T-helper 2 cell treated with Interferon-gamma antibody and Interleukin-4, amounts not matched to agents 5 μg/mL and 100 μg/mL, for 36 hours (primary cell): ENCODE results near the gene AHI1.
A peak's percentile ranks its signal among the peaks of the same experiment; 100 is the strongest.

Experiments
- DNase-seq: peaks from one replicate; pipeline ENCODE4 v3.0.0; 2021; ENCODE audit warnings: low spot score
- H3K27ac Mint-ChIP-seq: one replicate; pipeline ENCODE4 v1.8.0; 2021; ENCODE audit warnings: mild to moderate bottlenecking, mixed read lengths
- H3K27me3 Mint-ChIP-seq: one replicate; pipeline ENCODE4 v1.8.0; 2021; ENCODE audit warnings: low read depth, mixed read lengths
- H3K36me3 Mint-ChIP-seq: one replicate; pipeline ENCODE4 v1.8.0; 2021; ENCODE audit warnings: low read depth, mixed read lengths
- H3K4me1 Mint-ChIP-seq: one replicate; pipeline ENCODE4 v1.8.0; 2021; ENCODE audit warnings: low read depth, mixed read lengths
- H3K4me3 Mint-ChIP-seq: one replicate; pipeline ENCODE4 v1.8.0; 2022; ENCODE audit warnings: mild to moderate bottlenecking, moderate library complexity, mixed read lengths
- H3K9me3 Mint-ChIP-seq: one replicate; pipeline ENCODE4 v1.8.0; 2021; ENCODE audit warnings: mixed read lengths

The AHI1 gene

GRCh38 chr6:135331002-135331401 is 166.5 kb downstream of the AHI1 start:
- no peak for DNase-seq
- H3K4me1 Mint-ChIP-seq: peaks cover 14% of the 10 kb centered on the region

DNA sequence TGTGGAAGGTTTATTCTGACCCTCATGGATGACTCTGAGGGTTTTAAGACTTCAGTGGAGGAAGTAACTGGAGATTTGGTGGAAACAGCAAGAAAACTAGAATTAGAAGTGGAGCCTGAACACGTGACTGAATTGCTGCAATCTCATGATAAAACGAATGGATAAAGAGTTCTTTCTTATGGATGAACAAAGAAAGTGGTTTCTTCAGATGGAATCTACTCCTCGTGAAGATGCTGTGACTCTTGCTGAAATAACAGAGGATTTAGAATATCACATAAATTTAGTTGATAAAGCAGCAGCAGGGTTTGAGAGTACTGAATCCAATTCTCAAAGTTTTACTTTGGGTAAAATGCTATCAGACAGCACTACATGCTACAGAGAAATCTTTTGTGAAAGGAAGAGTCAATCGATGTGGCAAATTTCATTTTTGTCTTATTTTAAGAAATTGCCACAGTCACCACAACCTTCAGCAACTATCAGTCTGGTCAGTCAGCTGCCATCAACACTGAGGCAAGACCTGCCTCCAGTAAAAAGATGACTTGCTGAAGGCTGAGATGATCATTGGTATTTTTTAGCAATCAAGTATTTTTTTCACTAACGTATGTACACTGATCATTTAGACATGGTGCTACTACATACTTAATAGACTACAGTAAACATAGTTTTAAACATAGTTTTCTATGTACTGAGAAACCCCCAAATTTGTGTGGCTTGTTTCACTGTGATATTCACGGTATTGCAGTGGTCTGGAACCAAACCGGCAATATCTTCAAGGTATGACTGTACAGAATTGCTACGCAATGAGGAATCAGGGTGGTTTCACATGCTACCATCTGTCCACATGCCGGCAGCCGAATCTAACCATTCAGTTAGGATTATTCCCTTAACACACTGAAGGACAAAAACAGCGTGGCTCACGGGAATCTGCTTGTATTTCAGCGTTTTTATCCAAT is 167.4 kb downstream of the AHI1 start:
- H3K27ac Mint-ChIP-seq: no peak overlapping the region

More at GRCh38 chr6:135331002-135331401, 166.5 kb downstream of the AHI1 start:
- H3K27me3 Mint-ChIP-seq: no peaks in the 10 kb centered on the region
- peaks cover 15% of the 10 kb centered on the region for H3K9me3 Mint-ChIP-seq
- no peak overlapping the region for H3K4me3 Mint-ChIP-seq
- H3K27ac Mint-ChIP-seq: no peak overlapping the region
- peaks cover 21% of the 10 kb centered on the region for H3K36me3 Mint-ChIP-seq

DNA sequence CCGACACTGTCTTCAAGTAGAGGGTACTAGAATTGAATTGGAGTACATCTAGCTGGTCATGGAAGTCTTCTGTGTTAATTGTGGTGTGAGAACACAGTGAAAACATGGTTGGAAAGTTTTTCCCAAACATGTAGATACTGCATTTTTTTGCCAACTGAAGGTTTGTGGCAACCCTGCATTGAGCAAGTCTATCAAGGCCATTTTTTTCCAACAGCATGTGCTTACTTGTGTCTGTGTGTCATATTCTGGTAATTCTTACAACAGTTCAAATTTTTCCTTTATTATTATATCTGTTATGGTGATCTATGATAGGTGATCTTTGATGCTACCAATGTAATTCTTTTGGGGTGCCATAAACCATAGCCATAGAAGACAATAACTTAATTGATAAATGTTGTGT is 169.4 kb downstream of the AHI1 start:
- Mint-ChIP-seq H3K4me1 (peaks cover 26% of the 10 kb centered on the region), H3K27ac (no peak overlapping the region), H3K36me3 (peaks cover 21% of the 10 kb centered on the region), H3K9me3 (peaks cover 15% of the 10 kb centered on the region), H3K4me3 (no peak overlapping the region), H3K27me3 (no peaks in the 10 kb centered on the region)
- DNase-seq: no peak

More for the DNA sequence above, 167.4 kb downstream of the AHI1 start:
- peaks cover 19% of the 10 kb centered on the region for H3K4me1 Mint-ChIP-seq
- DNase-seq: no peak
- peaks cover 21% of the 10 kb centered on the region for H3K36me3 Mint-ChIP-seq
- no peaks in the 10 kb centered on the region for H3K27me3 Mint-ChIP-seq
- H3K9me3 Mint-ChIP-seq: peaks cover 15% of the 10 kb centered on the region
- no peak overlapping the region for H3K4me3 Mint-ChIP-seq

GRCh38 chr6:135325624-135326424 is 171.7 kb downstream of the AHI1 start:
- no peak for DNase-seq
- peaks cover 33% of the 10 kb centered on the region for H3K4me1 Mint-ChIP-seq
- peak overlapping the region; percentile 42 for H3K27ac Mint-ChIP-seq
- H3K9me3 Mint-ChIP-seq: peaks cover 15% of the 10 kb centered on the region
- H3K27me3 Mint-ChIP-seq: no peaks in the 10 kb centered on the region
- H3K36me3 Mint-ChIP-seq: peaks cover 20% of the 10 kb centered on the region
- H3K4me3 Mint-ChIP-seq: no peak overlapping the region

- H3K9me3 Mint-ChIP-seq: peaks cover 12% of the 10 kb centered on the region
These were observed 173.0 kb downstream of the AHI1 start for GRCh38 chr6:135324531-135324930.

DNA sequence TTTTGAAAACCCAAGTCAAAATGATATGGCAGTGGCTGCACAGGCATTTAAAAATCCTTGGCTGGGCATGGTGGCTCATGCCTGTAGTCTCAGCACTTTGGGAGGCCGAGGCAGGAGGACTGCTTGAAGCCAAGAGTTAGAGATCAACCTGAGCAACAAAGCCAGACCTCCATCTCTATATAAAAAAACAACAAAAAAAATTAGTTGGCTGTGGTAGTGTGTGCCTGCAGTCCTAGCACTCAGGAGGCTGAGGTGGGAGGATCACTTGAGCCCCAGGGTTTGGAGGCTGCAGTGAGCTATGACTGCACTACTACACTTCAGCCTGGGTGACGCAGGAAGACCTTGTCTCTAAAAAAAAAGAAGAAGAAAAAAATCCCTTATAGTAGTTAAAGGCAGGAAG is 173.6 kb downstream of the AHI1 start:
- DNase-seq: no peak
- H3K36me3 Mint-ChIP-seq: peaks cover 17% of the 10 kb centered on the region
- peaks cover 37% of the 10 kb centered on the region for H3K4me1 Mint-ChIP-seq
- H3K27ac Mint-ChIP-seq: no peak overlapping the region
- H3K9me3 Mint-ChIP-seq: peaks cover 7% of the 10 kb centered on the region
- no peak overlapping the region for H3K4me3 Mint-ChIP-seq
- H3K27me3 Mint-ChIP-seq: no peaks in the 10 kb centered on the region

More at GRCh38 chr6:135324531-135324930, 173.0 kb downstream of the AHI1 start:
- no peak overlapping the region for H3K4me3 Mint-ChIP-seq
- peaks cover 37% of the 10 kb centered on the region for H3K4me1 Mint-ChIP-seq
- no peaks in the 10 kb centered on the region for H3K27me3 Mint-ChIP-seq
- peaks cover 21% of the 10 kb centered on the region for H3K36me3 Mint-ChIP-seq
- H3K27ac Mint-ChIP-seq: no peak overlapping the region
- DNase-seq: no peak

DNA sequence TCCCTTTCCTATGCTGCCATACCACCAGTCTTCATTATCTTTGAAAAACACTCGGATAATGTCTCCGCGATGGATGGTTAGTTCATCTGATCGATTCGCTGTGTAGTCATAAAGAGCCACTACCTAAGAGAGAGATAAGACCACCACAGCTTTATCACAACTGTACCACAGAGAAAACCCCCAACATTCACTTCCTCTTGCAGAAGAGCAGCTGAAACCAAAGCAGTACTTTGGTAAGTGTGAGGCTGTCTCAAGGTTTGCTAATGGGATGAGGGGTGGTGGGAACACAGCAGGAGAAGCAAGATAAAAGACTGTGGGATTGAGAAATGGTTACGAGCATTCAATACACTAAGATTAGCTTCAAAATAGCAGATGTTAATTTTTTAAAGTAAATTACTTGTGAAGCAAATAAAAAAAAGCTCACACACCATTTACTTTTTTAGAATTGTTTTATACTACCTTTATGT is 174.3 kb downstream of the AHI1 start:
- no peaks in the 10 kb centered on the region for H3K27me3 Mint-ChIP-seq
- no peaks in the 10 kb centered on the region for H3K9me3 Mint-ChIP-seq
- H3K4me3 Mint-ChIP-seq: peak overlapping the region; percentile 28
- peaks cover 31% of the 10 kb centered on the region for H3K4me1 Mint-ChIP-seq
- DNase-seq: peak; percentile 55
- peak overlapping the region; percentile 9 for H3K27ac Mint-ChIP-seq
- H3K36me3 Mint-ChIP-seq: peaks cover 14% of the 10 kb centered on the region

DNA sequence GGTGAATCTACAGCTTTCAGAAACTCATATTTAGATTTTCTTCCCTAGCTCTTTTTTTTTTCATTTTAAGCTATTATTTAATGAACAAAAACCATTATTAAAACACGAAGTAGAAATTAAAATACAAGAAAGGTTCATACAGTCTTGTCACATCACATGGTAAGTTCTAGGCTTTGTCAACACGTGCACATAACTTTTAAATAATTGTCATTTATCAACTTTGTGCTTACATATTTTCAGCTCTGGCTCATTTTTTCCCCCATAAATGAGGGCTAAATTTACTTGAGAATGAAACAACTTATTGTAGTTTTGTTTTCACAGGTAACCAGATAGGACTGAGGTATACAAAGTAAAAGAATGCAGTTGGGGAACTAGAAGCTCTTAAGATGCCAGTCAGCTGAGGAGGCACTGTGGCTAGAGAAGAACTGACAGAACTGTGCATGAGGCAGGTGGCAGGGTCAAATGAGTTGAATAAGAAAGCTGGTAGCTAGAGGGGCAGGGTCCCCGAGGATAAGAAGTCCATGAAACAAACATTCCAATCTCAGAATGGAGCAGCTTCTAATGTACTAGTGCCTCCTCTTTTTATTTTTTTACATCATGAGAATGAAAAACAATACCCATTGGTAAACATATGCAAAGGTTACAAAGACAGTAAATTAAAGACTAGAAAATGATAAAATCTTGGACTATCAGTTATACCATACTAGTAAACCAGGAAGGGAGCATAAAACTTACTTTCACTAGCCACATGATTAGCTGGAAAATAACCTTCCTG is 174.9 kb downstream of the AHI1 start:
- peak; percentile 19 for DNase-seq
- Mint-ChIP-seq H3K36me3 (peaks cover 10% of the 10 kb centered on the region), H3K27me3 (no peaks in the 10 kb centered on the region), H3K4me3 (peak overlapping the region; percentile 28), H3K27ac (peak overlapping the region; percentile 37), H3K9me3 (no peaks in the 10 kb centered on the region), H3K4me1 (peaks cover 29% of the 10 kb centered on the region)

DNA sequence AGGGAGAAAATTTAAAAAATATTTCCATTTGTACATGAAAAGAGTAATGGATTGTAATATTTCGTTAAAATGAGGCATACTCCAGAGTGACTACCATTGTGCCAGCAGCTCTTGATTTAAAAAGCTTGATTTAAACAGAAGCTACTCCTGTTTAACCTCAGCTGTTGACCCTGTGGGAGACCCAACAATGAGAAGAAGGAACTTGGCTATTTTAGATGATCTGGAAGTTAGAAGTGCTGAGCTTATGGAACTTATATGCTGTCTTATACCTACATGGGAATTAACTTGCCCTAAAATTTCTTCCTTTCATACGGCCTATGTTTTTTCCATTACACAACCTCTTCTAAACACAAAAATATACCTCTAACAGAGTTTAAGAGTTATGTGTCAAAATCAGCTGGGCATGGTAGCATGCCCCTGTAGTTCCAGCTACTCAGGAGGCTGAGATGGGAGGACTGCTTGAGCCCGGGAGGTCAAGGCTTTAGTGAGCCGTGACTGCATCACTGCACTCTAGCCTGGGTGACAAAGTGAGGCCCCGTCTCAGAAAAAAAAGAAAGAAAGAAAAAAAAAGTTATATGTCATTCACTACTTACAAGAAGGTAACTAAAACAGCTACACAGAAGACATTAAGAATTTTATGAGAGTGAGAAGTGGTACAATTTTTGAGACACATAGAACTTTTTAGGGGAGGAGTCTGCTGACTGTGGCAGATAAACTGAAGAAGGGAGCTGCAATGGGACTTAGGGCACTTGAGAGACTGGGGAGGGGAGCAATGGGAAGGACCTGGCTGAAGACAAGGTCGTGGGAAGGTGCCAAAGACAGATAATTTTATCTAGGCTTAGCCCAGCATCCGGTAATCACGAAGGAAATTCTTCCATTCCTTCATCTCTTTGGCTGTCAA is 176.6 kb downstream of the AHI1 start:
- Mint-ChIP-seq H3K36me3 (peaks cover 13% of the 10 kb centered on the region), H3K4me3 (no peak overlapping the region), H3K27me3 (no peaks in the 10 kb centered on the region), H3K4me1 (peaks cover 29% of the 10 kb centered on the region), H3K9me3 (no peaks in the 10 kb centered on the region), H3K27ac (no peak overlapping the region)
- no peak for DNase-seq

DNA sequence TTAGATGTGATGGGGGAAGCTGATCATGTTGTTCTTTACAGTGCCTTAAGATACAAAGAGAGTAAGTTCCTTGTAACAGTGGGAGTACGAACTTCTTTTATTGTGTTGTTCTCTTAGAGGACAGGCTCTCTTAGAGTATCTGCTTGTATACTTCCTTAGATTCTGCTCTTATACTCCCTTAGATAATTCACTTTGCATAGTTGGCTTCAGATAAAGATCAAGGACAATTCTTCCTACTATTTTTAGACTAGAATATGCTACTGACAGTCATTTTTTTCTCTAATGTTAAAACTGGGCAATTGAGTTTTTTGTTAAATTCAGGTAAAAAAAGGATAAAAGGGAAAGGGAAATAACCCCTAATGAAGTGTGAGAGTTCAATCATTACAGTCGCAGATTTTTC is 177.7 kb downstream of the AHI1 start:
- H3K27me3 Mint-ChIP-seq: no peaks in the 10 kb centered on the region
- no peak for DNase-seq
- H3K27ac Mint-ChIP-seq: no peak overlapping the region
- no peak overlapping the region for H3K4me3 Mint-ChIP-seq
- H3K4me1 Mint-ChIP-seq: peaks cover 24% of the 10 kb centered on the region
- peaks cover 24% of the 10 kb centered on the region for H3K36me3 Mint-ChIP-seq
- no peaks in the 10 kb centered on the region for H3K9me3 Mint-ChIP-seq

- no peak overlapping the region for H3K4me3 Mint-ChIP-seq
- no peak for DNase-seq
- H3K4me1 Mint-ChIP-seq: peaks cover 21% of the 10 kb centered on the region
- no peaks in the 10 kb centered on the region for H3K9me3 Mint-ChIP-seq
- H3K27me3 Mint-ChIP-seq: no peaks in the 10 kb centered on the region
- no peak overlapping the region for H3K27ac Mint-ChIP-seq
- H3K36me3 Mint-ChIP-seq: peaks cover 28% of the 10 kb centered on the region
These were observed 178.6 kb downstream of the AHI1 start for GRCh38 chr6:135318738-135319469.

DNA sequence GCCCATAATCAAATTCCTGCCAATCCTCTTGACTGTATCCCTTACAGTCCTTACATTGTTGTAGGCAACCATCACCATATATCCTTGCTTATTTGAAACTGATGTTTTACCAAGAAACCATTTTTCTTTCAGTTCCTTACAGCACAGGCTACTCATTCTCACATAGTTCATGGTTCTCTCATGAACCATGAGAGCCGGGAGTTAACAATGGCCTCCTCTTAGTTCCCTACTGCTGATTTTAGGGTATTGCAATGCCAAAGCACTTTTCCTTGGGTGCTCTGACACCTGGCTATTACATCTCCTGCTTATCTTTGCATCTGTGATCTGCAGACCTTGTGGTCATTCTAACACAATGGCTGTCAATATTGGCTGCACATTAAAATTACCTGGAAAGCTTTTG is 183.0 kb downstream of the AHI1 start:
- Mint-ChIP-seq H3K27me3 (no peaks in the 10 kb centered on the region), H3K36me3 (peaks cover 36% of the 10 kb centered on the region), H3K9me3 (no peaks in the 10 kb centered on the region), H3K4me1 (peaks cover 2% of the 10 kb centered on the region), H3K4me3 (no peak overlapping the region), H3K27ac (no peak overlapping the region)
- no peak for DNase-seq
